GM12801 (cell line): ENCODE measurements around the gene BATF2.

ENCODE experiments used
- CTCF ChIP-seq: IDR thresholded peaks from one replicate; pipeline ENCODE4 v1.5.1; 2011; ENCODE audit warnings: control low read depth; ENCODE audit not compliant: insufficient read length; ENCODE audit errors: extremely low read depth

Gene BATF2

GRCh38 chr11:65008873-65009272 lies 12.1 kb upstream of the BATF2 start:
- no peak for TF ChIP-seq CTCF

GRCh38 chr11:65008016-65008415 lies 11.2 kb upstream of the BATF2 start:
- TF ChIP-seq CTCF, result no peak

GRCh38 chr11:65003282-65003681 lies 6.5 kb upstream of the BATF2 start:
- no peak for TF ChIP-seq CTCF

- TF ChIP-seq CTCF, result no peak
Observed at GRCh38 chr11:65002706-65003105, 5.9 kb upstream of the BATF2 start.

GRCh38 chr11:64999478-64999877 lies 2.7 kb upstream of the BATF2 start:
- TF ChIP-seq CTCF, result no peak

GRCh38 chr11:64998690-64999431 lies 2.1 kb upstream of the BATF2 start:
- no peak for TF ChIP-seq CTCF

- TF ChIP-seq CTCF, result no peak
Observed at GRCh38 chr11:64998141-64998540, 1.4 kb upstream of the BATF2 start.

- no peak for TF ChIP-seq CTCF
Observed at GRCh38 chr11:64996327-64996709, 453 bp downstream of the BATF2 start.
